Hippocampal formation (tissue), 2 donors: Measurements from ENCODE around the gene TAF10.

Experiments
- DNase-seq, 2 donors: peaks; one replicate each; lab custom pipeline; 2025; lab: John Stamatoyannopoulos, UW

Gene TAF10

DNA sequence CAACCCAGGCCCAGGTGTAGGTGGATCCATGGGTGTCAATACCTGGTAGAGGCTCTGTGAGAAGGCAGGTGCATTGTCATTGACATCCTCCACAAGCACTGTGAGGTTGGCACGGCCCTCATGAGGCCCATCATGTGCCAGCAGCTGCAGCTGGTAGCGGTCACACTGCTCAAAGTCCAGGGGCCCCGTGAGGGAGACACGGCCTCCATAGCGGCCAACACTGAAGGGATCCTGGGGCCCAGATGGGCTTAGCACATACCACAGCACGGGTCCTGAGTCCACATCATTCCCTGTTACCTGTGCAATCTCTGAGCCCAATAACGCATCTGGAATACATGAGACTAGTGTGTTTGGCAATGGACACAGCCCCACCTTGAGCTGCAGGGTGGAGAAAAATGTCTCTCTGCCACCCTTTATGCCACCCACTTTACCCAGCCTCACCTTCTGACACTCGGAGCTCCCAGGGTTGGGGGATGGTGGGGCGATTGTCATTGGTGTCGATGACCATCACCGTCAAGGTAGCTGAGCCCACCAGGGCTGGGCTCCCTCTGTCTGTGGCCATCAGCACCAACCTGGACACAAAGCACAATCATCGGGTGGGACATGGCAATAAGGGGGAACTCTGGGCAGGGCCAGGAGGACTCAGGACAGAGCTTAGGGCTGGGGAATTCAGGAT, 13.3 kb upstream of the TAF10 start:
- DNase-seq: no peak

- no peak for DNase-seq
Observed at GRCh38 chr11:6623391-6624363, 11.7 kb upstream of the TAF10 start.

DNA sequence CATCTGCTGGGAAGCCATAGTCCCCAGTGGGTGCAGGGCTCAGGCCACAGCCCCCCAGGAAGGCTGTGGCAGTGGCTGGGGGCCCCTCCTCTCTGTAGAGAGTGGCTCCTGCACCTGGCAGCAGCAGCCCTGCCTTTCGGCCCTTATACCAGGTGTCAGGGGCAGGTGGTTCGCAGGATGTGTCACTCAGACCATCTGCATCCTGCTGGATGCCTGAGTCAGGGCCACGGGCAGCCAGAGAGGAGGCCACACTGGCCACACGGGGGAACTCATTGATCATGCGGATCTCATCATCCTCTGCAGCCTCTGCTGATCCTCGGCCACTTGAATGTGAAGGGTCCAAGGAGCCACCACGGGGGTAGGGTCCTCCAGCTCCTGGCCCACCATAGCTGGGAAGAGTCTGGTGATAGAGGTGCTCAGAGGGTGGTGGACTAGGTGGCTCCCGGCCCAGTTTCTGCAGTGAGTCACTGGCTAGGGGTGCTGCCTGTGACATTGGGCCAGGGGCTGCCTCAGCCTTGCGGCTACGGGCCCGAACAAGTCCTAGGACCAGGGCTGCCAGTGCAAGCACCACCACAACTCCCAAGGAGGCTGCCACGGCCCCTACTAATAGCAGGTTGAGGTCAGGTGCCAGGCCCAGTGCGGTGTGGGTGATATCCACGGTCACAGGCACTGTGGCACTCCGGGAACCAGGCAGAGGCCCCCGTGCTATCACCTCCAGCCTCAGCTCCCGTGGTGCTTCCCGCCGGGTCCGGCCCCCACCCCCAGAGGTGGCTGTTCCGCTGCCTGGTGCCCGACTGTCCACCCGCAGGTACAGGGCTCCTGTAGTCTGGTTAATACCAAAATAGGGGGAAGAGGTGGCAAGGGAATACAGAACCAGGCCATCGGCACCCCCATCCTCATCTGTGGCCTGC, 10.5 kb upstream of the TAF10 start:
- DNase-seq: no peak

- no peak for DNase-seq
Observed at GRCh38 chr11:6621711-6622211, 9.7 kb upstream of the TAF10 start.

GRCh38 chr11:6620636-6621035, 8.6 kb upstream of the TAF10 start:
- no peak for DNase-seq

DNA sequence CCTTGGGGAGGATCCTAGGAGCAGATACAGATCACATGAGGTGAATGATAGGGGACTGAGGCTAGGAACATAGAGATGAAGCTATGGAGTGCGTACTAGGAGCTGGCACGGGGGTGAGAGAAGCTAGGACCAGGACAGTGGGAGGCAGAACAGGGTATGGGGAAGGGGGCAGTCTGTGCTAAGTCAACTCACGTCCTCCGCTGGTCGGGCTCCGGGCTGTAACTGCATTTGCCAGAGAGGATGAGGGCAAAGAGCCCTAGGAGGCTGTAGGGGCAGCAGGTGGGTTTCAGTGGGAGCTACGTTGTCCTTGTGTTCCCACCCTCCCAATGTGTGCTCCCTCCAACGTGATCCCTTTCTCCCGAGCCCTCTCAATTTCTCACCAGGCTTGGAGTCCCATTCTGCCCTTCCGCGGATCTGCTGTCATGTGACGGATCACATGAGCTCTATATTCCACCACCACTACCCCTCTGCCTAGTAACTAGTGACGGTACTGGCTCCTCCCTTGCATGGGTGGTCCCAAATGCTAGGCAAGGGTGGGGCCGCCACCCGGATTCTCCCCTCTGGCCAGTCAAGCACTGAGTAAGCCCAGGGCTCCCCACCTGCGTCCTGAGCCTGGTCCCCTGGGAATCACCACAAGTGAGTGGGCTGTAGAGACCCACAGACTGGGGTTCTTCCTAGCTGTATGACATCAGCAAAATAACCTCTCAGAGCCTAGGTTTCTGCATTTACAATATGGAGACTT, 7.2 kb upstream of the TAF10 start, which contains the start of gene TPP1:
Gene TPP1 (minus strand): TSS at position 419 of the 742 bp plus-strand sequence. CDS start 22 bp downstream, at position 397.
- peak; percentile 90 to 98 for DNase-seq

GRCh38 chr11:6618117-6619003, 6.3 kb upstream of the TAF10 start:
- DNase-seq: peak; percentile 52 to 68

DNA sequence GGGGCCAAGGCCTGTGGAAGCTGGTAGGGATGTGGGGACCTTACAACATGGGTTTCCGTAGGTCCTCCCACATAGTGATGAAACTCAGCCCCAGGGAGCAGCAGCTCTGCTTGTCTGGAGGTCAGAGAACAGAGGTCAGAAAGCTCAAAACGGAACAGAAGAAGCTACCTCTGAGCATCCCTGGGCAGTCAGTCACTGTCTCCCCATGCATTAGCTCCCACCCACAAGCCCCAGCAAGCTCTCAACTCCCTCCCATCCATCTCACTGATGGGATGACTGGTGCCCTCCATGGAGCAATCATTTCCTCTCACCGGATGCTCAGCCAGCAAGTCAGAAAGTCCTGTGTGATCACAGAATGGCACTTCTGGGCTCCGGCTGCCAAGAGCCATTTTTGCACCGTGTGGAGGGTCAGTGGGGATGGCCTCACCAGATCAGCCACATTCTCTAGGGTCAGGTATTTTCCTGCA, 5.3 kb upstream of the TAF10 start:
- DNase-seq: no peak

DNA sequence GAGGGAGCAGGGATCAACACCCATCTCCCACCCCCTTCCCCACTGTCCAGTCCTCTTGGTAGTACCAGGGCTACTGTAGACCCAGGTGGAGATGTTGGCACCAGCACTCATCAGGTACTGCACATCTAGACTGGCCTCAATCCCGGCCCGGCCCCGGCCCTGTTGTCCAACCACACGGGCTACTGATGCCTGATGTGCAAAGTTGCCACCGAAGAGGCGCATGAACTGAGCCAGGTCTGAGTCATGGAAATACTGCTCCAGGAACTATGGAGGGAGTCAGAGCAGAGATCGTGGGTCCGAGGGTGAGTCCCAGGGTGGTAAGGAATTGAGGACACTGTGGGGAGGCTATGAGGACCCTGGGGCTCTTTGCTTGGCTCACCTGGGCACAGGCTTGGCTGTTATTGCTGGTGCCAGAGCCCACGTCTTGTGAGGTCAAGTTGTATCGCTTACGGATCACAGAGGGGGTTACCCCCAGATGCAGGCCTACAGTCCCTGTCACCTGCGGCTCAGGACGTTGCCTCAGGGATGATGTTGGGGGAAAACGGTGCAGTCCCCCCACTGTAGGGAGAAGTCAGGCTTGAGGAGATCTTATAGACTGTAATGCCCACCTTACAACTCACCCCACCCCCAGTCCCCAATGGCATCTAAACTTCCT, 4.7 kb upstream of the TAF10 start:
- no peak for DNase-seq

GRCh38 chr11:6615882-6616585, 4.0 kb upstream of the TAF10 start:
- no peak for DNase-seq

DNA sequence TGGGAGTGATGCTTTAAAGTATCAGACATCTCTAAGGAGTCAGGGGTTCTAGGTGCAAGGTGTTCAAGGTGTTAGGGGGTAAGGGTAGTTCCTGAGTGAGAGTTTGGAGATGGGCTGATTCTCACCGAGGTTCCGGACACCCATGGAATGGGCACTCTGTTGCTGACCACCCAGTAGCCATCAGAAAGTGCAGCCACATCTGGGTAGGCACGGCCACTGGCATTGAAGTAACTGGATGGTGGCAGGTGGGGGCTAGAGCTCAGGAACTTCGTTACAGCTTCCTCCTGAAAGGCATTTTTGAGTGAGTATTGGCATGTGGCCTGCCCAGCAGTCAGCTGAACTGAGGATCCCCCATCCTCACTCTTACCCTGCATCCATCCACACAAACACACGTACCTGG, 3.0 kb upstream of the TAF10 start:
- no peak for DNase-seq

- DNase-seq: no peak
Observed at GRCh38 chr11:6614446-6614845, 2.4 kb upstream of the TAF10 start.

DNA sequence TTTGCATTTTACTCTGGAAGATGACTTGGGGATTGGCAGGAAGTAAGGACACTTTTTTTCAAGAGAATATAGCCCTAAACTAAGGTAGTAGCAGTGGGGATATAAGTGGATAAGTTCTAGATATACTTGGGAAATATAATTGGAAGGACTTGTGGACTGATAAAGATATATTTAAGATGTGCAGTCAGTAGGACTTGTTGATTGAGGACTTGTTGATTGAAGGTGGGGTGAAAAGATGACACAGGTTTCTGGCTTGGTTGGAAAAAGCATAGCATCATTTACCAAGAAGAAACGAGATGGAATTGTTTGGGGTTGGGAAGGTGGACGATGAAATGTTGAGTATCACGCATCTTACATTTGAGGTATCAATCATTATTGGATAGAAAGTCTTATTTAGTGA, 1.5 kb upstream of the TAF10 start:
- no peak for DNase-seq

- no peak for DNase-seq
Observed at GRCh38 chr11:6611963-6612212, 128 bp downstream of the TAF10 start.

GRCh38 chr11:6611092-6611962, 689 bp downstream of the TAF10 start:
- DNase-seq: no peak

GRCh38 chr11:6610591-6610990, 1.4 kb downstream of the TAF10 start:
- DNase-seq: no peak

GRCh38 chr11:6609502-6610015, 2.5 kb downstream of the TAF10 start:
- no peak for DNase-seq
